ENCODE measurements around the gene MCM10.

Gene MCM10

GRCh38 chr10:13120786-13121499 lies 40.4 kb upstream of the MCM10 start:
- no peak for TF ChIP-seq CTCF (conservative IDR thresholded peaks at IDR 0.05; ENCODE audit: low read depth, low read length)
- DNase-seq (ENCODE audit: low read depth) = no peak
- no peak overlapping the region for H3K4me3 ChIP-seq (ENCODE audit: low read length)

- no peak for TF ChIP-seq CTCF (conservative IDR thresholded peaks at IDR 0.05; ENCODE audit: low read depth, low read length)
- DNase-seq (ENCODE audit: low read depth) = no peak
Observed at GRCh38 chr10:13121500-13121854, 39.9 kb upstream of the MCM10 start.

GRCh38 chr10:13136651-13137050 lies 24.7 kb upstream of the MCM10 start:
- no peak for DNase-seq (ENCODE audit: low read depth)
- no peak overlapping the region for H3K4me3 ChIP-seq (ENCODE audit: low read length)
- no peak for TF ChIP-seq CTCF (conservative IDR thresholded peaks at IDR 0.05; ENCODE audit: low read depth, low read length)

More at GRCh38 chr10:13121500-13121854, 39.9 kb upstream of the MCM10 start:
- H3K4me3 ChIP-seq (ENCODE audit: low read length) = no peak overlapping the region

GRCh38 chr10:13139150-13139549 lies 22.2 kb upstream of the MCM10 start:
- TF ChIP-seq CTCF (conservative IDR thresholded peaks at IDR 0.05; ENCODE audit: low read depth, low read length) = no peak
- DNase-seq (ENCODE audit: low read depth) = no peak
- H3K4me3 ChIP-seq (ENCODE audit: low read length) = no peak overlapping the region

- no peak for TF ChIP-seq CTCF (conservative IDR thresholded peaks at IDR 0.05; ENCODE audit: low read depth, low read length)
- H3K4me3 ChIP-seq (ENCODE audit: low read length) = no peak overlapping the region
- DNase-seq (ENCODE audit: low read depth) = no peak
Observed at GRCh38 chr10:13139676-13140075, 21.7 kb upstream of the MCM10 start.

- no peak overlapping the region for H3K4me3 ChIP-seq (ENCODE audit: low read length)
- no peak for DNase-seq (ENCODE audit: low read depth)
- TF ChIP-seq CTCF (conservative IDR thresholded peaks at IDR 0.05; ENCODE audit: low read depth, low read length) = no peak
Observed at GRCh38 chr10:13140627-13141190, 20.6 kb upstream of the MCM10 start.

GRCh38 chr10:13143766-13144165 lies 17.6 kb upstream of the MCM10 start:
- no peak overlapping the region for H3K4me3 ChIP-seq (ENCODE audit: low read length)
- no peak for TF ChIP-seq CTCF (conservative IDR thresholded peaks at IDR 0.05; ENCODE audit: low read depth, low read length)
- DNase-seq (ENCODE audit: low read depth) = no peak
